ENCODE results near the gene COX18. TPM values are rescaled to one million over a fixed set of nuclear protein-coding genes. Genes with fewer than 3 reads are reported as not detected.

The COX18 gene
- polyA plus RNA-seq, 1 experiment: 16.7 TPM

GRCh38 chr4:73010789-73011628 is 58.5 kb downstream of the COX18 start:
- peaks cover 22% of the 10 kb centered on the region for H3K9me3 ChIP-seq (ENCODE audit: control insufficient read depth, insufficient read depth, low read length)
- ChIA-PET POLR2A (no interaction called here), CTCF (no interaction called here)
- H3K4me3 ChIP-seq (ENCODE audit: low read depth, low read length): no peak overlapping the region
- H3K27me3 ChIP-seq (ENCODE audit: control insufficient read depth, insufficient read depth, low read length): no peaks in the 10 kb centered on the region
- TF ChIP-seq, protein P1, sequence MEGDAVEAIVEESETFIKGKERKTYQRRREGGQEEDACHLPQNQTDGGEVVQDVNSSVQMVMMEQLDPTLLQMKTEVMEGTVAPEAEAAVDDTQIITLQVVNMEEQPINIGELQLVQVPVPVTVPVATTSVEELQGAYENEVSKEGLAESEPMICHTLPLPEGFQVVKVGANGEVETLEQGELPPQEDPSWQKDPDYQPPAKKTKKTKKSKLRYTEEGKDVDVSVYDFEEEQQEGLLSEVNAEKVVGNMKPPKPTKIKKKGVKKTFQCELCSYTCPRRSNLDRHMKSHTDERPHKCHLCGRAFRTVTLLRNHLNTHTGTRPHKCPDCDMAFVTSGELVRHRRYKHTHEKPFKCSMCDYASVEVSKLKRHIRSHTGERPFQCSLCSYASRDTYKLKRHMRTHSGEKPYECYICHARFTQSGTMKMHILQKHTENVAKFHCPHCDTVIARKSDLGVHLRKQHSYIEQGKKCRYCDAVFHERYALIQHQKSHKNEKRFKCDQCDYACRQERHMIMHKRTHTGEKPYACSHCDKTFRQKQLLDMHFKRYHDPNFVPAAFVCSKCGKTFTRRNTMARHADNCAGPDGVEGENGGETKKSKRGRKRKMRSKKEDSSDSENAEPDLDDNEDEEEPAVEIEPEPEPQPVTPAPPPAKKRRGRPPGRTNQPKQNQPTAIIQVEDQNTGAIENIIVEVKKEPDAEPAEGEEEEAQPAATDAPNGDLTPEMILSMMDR (IDR thresholded peaks at IDR 0.05; ENCODE audit: low read depth, low read length): no peak
- DNase-seq (ENCODE audit: low read depth, low spot score): no peak
- H3K27ac ChIP-seq (ENCODE audit: low read depth, low read length): no peak overlapping the region

GRCh38 chr4:73007526-73008100 is 61.9 kb downstream of the COX18 start:
- POLR2A ChIA-PET: no interaction called here

DNA sequence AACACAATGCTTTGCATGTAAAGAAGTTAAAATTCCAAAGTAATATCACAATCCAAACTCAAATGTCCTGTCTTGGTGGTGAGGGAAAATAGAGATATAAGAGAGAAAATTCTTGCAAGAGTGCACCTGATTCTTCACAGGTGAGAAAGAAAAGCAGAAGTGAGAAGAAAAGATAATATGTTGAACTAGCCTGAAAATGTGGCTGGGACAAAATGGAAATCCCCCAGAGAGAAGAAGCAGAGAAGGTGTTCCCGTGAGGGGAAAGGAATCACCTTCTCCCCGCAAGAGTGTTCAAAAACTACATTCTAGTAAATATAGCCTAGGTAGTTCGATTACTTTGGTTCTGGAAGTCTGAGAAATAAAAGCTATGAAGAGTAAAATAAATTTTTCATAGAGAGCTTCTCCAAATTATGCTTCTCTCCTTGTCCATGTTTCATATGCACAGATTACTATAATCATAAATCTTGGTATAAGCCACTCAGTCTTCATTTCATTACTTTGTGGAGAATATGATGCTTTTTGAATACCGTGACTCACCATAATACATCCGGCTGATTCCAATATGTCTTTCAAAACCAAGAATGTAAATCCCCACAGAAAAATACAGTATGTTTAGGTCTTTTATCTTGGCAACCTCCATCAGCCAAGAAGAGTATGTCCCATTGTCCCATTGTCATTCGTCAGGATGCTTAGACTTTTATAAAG is 63.1 kb downstream of the COX18 start:
- Histone ChIP-seq H3K27ac (ENCODE audit: low read depth, low read length) (no peak overlapping the region), H3K9me3 (ENCODE audit: control insufficient read depth, insufficient read depth, low read length) (peaks cover 9% of the 10 kb centered on the region), H3K4me3 (ENCODE audit: low read depth, low read length) (no peak overlapping the region), H3K27me3 (ENCODE audit: control insufficient read depth, insufficient read depth, low read length) (no peaks in the 10 kb centered on the region)
- POLR2A ChIA-PET: no interaction called here
- no peak for DNase-seq (ENCODE audit: low read depth, low spot score)
- TF ChIP-seq, protein P1 (IDR thresholded peaks at IDR 0.05; ENCODE audit: low read depth, low read length): no peak
- CTCF ChIA-PET: interaction anchor here (0.5 kb wide), 1 partner anchor 8 kb away, joined by 4 read pairs; no protein-coding TSS in a partner anchor

More at GRCh38 chr4:73007526-73008100, 61.9 kb downstream of the COX18 start:
- Histone ChIP-seq H3K9me3 (ENCODE audit: control insufficient read depth, insufficient read depth, low read length) (peaks cover 18% of the 10 kb centered on the region), H3K27me3 (ENCODE audit: control insufficient read depth, insufficient read depth, low read length) (no peaks in the 10 kb centered on the region), H3K4me3 (ENCODE audit: low read depth, low read length) (no peak overlapping the region), H3K27ac (ENCODE audit: low read depth, low read length) (no peak overlapping the region)
- TF ChIP-seq, protein P1 (IDR thresholded peaks at IDR 0.05; ENCODE audit: low read depth, low read length): no peak
- CTCF ChIA-PET: interaction anchor here (1.4 kb wide), 1 partner anchor 15 kb away, joined by 4 read pairs; no protein-coding TSS in a partner anchor
- DNase-seq (ENCODE audit: low read depth, low spot score): no peak

GRCh38 chr4:73005514-73005913 is 64.0 kb downstream of the COX18 start:
- POLR2A ChIA-PET: no interaction called here
- CTCF ChIA-PET: no interaction called here
- Histone ChIP-seq H3K27ac (ENCODE audit: low read depth, low read length) (no peak overlapping the region), H3K9me3 (ENCODE audit: control insufficient read depth, insufficient read depth, low read length) (no peaks in the 10 kb centered on the region), H3K4me3 (ENCODE audit: low read depth, low read length) (no peak overlapping the region), H3K27me3 (ENCODE audit: control insufficient read depth, insufficient read depth, low read length) (no peaks in the 10 kb centered on the region)
- TF ChIP-seq, protein P1 (IDR thresholded peaks at IDR 0.05; ENCODE audit: low read depth, low read length): no peak
- DNase-seq (ENCODE audit: low read depth, low spot score): no peak

Small RNA genes within 50 kb of the gene (small RNA-seq; reads per million reads assigned to genes)
- gene RNU6ATAC5P (ENCODE audit: insufficient read length, low read depth): not detected

Other genes with a start within 250 kb of the COX18 start
- gene ANKRD17, start 189.1 kb upstream of the COX18 start, polyA plus RNA-seq (2011; rRNA removed): 58.2 and 71.1 TPM in 2 replicates

Measured in AG04450 (cell line).